HG03342 (cell line): ENCODE results near the gene APOA5.
"Not testable (repeated sequence)": the region's sequence is repeated elsewhere in the genome, so short reads cannot be mapped to it uniquely, and the experiment has no call there.

Source experiments
- ATAC-seq: cut with Tn5 transposase; IDR thresholded peaks from one replicate; pipeline ENCODE4 v1.9.1; 2021; ENCODE audit warnings: mild to moderate bottlenecking, moderate library complexity; ENCODE audit not compliant: unreplicated experiment

APOA5 gene, protein sequence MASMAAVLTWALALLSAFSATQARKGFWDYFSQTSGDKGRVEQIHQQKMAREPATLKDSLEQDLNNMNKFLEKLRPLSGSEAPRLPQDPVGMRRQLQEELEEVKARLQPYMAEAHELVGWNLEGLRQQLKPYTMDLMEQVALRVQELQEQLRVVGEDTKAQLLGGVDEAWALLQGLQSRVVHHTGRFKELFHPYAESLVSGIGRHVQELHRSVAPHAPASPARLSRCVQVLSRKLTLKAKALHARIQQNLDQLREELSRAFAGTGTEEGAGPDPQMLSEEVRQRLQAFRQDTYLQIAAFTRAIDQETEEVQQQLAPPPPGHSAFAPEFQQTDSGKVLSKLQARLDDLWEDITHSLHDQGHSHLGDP

DNA sequence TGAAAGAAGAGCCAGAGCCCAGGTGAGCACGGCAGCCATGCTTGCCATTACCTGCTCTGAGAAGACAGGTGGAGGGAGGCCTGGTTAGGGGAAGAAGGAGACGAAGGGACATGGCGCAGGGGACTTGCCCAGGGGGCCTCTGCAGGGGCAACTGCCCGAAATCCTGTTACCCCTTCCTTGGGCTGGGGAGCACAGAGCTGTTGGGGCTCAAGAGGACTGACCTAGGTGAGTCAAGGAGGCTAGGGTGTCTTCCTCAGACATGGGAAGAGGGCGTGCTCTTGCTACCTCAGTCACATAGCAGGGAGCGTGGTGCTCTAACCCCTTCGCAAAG is at the start of gene APOA5:
Gene APOA5 (minus strand): TSS at position 67 of the 331 bp plus-strand sequence. CDS start 19 bp downstream, at position 48.
- ATAC-seq: no peak

DNA sequence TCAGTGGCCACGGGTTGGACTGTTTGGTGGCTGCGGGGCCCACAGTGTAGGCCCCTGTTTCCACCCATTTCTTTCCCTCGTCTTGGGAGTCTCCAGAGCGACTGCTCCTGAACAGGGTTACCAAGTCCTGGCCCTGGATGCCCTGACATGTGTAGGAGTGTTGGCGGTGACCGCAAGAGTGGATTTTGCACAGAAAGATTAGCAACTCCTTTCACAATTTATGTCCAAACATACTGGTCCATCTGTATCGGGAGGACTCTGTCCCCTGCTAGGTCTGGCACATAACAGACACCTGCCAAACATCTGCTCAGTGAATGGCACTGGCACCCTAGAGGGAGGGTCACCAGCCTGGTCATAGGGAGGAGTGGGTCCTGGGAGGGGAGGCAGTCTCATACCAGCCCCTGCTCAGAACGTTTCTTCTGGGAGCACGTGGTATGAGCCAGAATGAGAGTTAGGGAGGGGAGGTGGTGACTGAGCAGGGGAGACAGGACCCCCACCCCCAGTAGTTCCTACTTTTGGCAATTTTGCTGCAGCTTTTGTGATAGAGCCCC is 49.1 kb upstream of the APOA5 start:
- ATAC-seq: no peak

DNA sequence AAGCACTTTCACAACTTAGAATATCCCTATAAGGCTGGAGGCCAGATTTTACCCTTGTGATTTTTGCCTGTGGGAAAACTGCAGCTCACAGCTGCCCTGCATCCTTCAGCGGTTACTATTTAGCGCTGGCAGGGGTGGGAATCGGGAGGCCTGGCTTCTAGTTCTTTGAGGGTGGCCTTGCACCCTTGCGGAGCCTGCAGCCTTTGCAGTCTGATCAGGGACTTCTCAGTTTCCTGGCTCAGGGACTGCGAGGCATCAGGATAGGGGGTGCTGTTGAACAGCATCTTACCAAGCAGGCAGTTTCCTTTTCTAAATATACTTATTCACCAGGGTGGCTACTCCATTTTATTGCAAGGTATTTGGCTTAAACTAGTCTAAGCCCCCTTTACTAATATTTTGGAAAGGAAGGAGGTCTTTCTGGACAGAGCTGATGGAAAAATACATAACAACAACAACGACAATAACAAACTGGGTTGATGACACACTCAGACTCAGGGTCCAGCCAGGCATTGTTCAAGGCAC is 48.6 kb upstream of the APOA5 start:
- ATAC-seq: no peak

DNA sequence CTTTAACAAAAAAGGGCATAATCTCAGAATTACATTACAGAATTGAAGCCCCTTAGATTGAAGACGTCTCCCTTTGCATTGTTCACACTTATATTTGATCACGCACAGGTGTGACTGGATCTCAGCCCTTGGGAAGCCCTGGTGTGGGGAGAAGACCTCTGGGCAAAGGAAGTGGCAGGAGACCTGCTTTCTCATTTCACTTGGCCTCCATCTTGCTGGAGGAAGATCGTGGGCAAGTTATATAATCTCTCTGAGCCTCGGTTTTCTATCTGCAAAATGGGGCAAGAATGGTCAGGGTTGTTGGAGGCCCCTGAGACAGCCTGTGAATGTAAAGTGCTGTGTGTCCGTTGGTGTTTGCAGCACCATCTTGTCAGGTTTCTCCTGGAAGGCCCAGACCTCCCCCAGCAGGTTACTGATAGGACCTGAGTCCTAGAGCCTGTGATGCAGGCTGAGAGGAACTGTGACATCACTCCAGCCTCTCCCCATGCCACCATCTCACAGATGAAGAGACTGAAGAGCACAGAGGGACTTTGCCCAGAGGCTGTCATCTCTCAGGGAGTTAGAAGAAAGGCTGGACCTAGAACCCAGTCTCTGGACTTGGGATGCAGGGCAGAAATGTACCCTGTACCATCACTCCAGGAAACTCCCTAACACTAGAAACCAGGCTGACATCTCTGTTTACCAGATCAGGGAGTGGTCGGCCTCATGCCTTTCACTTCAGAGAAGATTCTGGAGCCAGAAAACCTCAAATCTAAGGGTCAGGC is 46.8 kb upstream of the APOA5 start:
- no peak for ATAC-seq

DNA sequence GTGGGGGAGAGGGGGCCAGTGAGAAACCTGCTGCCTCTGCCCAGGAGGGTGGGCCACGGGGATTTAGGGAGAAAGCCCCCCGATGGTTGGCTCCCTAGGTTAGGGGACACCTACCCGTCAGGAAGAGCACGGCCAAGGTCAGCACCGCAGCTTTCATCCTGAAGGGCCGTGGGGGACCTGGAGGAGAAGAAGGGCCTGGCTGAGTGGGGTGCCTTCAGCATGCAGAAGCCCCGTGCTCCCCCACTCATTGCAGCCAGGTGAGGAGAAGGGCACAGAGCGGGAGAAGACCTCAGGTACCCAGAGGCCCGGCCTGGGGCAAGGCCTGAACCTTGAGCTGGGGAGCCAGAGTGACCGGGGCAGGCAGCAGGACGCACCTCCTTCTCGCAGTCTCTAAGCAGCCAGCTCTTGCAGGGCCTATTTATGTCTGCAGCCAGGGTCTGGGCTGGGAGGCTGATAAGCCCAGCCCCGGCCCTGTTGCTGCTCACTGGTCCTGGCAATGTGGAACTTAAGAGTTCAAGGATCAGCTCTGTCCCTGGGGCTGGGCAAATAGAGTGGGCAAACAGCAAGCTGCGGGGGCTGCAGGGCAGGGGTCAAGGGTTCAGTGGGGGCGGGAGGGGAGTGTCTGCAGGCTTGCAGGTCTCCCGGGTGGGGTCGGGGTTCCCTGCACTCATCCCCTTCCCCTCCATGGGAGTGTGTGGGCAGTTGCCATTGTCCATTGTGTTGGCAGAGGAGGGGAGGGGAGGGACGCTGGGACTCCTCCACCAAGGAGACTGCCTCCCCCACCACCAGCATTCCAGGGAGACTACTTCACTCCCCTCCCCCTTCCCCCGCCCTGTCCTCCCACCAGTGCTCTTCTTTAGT is 45.8 kb upstream of the APOA5 start, which contains the start of gene APOA1:
Gene APOA1 (minus strand): TSS at position 392 of the 861 bp plus-strand sequence. CDS start 235 bp downstream, at position 157.
- ATAC-seq: no peak

DNA sequence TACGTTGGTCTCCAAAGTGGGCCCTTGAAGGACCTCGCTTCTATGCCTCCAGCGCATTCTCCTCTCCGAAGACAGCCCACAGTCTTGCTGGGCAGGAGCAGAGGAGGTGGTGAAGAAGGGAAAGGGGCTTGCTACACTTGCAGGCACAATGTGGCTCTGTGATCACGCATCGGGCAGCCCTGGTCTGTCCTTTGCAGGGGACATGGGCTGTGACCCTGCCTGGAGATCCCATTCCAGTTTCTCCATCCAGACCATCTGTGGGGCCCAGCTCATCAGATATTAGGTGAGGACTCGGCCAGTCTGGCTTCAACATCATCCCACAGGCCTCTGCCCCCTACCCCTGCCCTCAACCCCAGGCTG is 44.9 kb upstream of the APOA5 start:
- ATAC-seq: no peak

DNA sequence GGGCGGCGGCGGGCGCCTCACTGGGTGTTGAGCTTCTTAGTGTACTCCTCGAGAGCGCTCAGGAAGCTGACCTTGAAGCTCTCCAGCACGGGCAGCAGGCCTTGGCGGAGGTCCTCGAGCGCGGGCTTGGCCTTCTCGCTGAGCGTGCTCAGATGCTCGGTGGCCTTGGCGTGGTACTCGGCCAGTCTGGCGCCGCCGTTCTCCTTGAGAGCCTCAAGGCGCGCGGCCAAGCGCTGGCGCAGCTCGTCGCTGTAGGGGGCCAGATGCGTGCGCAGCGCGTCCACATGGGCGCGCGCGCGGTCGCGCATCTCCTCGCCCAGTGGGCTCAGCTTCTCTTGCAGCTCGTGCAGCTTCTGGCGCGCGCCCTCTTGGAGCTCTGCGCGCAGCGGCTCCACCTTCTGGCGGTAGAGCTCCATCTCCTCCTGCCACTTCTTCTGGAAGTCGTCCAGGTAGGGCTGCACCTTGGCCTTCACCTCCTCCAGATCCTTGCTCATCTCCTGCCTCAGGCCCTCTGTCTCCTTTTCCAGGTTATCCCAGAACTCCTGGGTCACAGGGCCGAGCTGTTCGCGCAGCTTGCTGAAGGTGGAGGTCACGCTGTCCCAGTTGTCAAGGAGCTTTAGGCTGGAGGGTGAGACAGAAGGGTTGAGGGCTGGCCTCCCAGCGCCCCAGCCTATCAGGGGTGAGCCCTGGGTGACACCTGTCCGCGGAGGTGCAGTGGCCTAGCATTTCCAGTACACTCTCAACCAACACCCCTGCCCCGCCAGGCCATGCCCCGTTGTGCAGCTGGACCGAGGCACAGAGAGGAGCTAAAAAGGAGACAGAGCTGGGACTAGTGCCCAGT is 44.3 kb upstream of the APOA5 start:
- ATAC-seq: peak; percentile 84

DNA sequence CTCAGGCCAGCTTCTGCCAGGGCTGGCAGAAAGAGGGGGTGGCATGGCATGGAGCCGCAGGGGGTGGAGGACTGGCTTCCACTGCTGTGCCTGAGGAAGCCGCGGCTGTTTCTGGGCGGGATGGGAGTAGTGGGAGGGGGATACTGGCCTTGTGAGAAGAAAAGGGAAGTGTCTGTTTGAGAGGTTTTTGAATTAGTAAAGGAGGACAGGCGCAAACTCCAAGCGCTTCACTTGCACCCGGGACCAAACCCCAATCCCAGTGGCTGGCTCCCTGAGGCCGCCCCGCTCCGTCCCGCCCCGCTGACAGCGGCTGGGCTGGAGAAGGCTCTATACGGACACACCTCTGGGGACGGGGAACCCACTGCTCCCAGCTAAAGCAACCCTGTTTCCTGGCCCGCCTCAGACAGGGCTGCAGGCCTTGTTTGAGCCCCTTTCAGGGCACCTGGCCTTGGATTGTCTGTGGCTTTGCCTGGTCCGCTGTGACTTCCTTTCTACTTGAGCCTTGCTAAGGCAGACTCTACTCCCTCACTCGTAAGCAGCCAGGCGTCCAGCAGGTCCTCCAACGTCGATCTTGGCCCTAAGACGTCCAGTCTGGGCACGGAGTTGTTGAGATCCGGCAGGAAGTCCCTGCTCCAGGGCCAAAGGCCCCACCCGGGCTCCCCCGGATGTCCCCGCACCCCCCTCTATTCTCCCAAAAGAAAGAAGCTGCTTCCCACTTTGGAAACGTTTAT is 43.5 kb upstream of the APOA5 start:
- ATAC-seq: no peak

DNA sequence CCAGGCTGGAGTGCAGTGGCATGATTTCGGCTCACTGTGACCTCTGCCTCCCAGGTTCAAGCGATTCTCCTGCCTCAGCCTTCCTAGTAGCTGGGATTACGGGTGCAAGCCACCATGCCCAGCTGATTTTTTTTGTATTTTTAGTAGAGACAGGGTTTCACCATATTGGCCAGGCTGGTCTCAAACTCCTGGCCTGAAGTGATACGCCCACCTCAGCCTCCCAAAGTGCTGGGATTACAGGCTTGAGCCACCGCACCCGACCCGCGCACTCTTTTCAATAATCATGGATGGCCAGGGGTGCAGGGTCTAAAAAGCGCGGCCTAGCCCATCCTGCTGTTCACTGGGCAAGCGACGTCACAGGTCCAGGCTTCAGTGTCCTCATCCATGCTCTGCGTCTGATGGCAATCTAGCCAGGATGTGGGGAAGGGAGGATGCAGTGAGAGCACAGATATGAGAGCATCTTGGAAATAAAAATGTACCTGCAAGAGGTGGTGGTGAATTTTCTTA is 42.9 kb upstream of the APOA5 start:
- not testable (repeated sequence) for ATAC-seq

DNA sequence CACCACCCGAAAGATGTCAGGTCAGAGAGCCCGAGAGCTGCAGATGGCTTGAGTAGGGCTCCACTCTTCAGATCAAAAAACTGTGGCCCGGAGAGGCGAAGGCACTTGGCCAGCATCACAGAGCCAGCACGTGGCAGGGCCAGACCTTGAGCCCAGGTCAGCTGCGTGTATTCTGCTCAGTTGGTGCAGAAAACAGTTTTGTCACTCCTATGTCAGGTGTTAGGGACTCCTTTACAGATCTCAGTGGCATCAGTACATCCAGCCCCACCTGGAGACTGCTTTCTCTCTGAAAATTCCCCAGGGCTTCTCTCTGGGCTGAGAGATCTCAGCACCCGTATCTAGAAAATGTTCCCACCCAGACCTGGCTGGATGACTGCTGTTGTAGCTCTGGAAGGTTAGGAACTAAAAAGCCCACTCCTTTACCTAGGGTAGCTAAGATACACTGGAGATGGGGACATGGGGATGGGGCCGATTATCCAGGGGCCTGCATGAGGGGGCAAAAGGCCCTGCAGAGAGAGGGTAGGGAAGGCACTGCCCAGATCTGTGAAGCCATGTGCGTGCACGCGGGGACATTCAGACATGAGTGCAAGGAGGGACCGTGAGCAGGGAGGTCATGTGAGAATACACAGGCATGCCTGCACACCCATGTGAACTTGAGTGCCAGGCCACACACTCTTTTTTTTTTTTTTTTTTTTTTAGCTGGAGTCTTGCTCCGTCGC is 42.3 kb upstream of the APOA5 start:
- ATAC-seq: no peak

DNA sequence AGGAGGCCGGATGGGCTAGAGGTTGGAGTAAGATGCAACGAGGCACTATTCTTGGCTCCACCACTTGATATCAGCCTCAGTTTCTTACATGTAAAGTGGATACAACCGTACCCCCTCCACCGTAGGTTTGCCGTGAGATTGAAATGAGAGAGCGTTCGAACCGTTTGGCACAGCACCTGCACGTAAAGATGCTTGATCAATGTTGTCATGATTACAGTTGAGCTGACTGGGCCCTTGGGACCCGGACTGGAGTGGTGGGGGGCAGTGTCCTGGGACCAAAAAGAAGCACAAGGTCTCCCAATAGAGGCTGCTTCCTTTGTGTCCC is 41.8 kb upstream of the APOA5 start:
- no peak for ATAC-seq

DNA sequence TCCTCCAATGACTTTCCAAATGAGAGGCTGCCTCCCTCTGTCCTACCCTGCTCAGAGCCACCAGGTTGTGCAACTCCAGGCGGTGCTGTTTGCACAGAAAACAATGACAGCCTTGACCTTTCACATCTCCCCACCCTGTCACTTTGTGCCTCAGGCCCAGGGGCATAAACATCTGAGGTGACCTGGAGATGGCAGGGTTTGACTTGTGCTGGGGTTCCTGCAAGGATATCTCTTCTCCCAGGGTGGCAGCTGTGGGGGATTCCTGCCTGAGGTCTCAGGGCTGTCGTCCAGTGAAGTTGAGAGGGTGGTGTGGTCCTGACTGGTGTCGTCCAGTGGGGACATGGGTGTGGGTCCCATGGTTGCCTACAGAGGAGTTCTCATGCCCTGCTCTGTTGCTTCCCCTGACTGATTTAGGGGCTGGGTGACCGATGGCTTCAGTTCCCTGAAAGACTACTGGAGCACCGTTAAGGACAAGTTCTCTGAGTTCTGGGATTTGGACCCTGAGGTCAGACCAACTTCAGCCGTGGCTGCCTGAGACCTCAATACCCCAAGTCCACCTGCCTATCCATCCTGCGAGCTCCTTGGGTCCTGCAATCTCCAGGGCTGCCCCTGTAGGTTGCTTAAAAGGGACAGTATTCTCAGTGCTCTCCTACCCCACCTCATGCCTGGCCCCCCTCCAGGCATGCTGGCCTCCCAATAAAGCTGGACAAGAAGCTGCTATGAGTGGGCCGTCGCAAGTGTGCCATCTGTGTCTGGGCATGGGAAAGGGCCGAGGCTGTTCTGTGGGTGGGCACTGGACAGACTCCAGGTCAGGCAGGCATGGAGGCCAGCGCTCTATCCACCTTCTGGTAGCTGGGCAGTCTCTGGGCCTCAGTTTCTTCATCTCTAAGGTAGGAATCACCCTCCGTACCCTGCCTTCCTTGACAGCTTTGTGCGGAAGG is 40.9 kb upstream of the APOA5 start:
- ATAC-seq: no peak

DNA sequence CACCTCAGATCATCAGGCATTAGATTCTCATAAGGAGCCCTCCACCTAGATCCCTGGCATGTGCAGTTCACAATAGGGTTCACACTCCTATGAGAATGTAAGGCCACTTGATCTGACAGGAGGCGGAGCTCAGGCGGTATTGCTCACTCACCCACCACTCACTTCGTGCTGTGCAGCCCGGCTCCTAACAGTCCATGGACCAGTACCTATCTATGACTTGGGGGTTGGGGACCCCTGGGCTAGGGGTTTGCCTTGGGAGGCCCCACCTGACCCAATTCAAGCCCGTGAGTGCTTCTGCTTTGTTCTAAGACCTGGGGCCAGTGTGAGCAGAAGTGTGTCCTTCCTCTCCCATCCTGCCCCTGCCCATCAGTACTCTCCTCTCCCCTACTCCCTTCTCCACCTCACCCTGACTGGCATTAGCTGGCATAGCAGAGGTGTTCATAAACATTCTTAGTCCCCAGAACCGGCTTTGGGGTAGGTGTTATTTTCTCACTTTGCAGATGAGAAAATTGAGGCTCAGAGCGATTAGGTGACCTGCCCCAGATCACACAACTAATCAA is 40.2 kb upstream of the APOA5 start:
- ATAC-seq: no peak

DNA sequence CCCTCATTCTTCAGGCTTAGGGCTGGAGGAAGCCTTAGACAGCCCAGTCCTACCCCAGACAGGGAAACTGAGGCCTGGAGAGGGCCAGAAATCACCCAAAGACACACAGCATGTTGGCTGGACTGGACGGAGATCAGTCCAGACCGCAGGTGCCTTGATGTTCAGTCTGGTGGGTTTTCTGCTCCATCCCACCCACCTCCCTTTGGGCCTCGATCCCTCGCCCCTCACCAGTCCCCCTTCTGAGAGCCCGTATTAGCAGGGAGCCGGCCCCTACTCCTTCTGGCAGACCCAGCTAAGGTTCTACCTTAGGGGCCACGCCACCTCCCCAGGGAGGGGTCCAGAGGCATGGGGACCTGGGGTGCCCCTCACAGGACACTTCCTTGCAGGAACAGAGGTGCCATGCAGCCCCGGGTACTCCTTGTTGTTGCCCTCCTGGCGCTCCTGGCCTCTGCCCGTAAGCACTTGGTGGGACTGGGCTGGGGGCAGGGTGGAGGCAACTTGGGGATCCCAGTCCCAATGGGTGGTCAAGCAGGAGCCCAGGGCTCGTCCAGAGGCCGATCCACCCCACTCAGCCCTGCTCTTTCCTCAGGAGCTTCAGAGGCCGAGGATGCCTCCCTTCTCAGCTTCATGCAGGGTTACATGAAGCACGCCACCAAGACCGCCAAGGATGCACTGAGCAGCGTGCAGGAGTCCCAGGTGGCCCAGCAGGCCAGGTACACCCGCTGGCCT is 38.7 kb upstream of the APOA5 start:
- no peak for ATAC-seq

DNA sequence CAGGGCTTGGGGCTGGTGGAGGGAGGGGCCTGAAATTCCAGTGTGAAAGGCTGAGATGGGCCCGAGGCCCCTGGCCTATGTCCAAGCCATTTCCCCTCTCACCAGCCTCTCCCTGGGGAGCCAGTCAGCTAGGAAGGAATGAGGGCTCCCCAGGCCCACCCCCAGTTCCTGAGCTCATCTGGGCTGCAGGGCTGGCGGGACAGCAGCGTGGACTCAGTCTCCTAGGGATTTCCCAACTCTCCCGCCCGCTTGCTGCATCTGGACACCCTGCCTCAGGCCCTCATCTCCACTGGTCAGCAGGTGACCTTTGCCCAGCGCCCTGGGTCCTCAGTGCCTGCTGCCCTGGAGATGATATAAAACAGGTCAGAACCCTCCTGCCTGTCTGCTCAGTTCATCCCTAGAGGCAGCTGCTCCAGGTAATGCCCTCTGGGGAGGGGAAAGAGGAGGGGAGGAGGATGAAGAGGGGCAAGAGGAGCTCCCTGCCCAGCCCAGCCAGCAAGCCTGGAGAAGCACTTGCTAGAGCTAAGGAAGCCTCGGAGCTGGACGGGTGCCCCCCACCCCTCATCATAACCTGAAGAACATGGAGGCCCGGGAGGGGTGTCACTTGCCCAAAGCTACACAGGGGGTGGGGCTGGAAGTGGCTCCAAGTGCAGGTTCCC is 38.0 kb upstream of the APOA5 start, which contains the start of gene APOC3:
Gene APOC3 (plus strand): TSS at position 383 of the 659 bp plus-strand sequence. CDS start 676 bp downstream, outside the sequence.
- no peak for ATAC-seq
